Upper lobe of left lung (tissue), 6 donors: Measurements from ENCODE around the gene NOP9. TPM values are rescaled to one million over a fixed set of nuclear protein-coding genes. Genes with fewer than 3 reads are reported as not detected.

Experiments
- ATAC-seq, 2 donors: fragments of 200-7000 bp; cut with Tn5 transposase; one replicate each; pipeline ENCODE4 v1.9.1; 2022; ENCODE audit warnings: mild to moderate bottlenecking in 2 of 2, moderate library complexity in 2 of 2; ENCODE audit not compliant: low FRiP score in 2 of 2
- DNase-seq, 2 donors: peaks; one replicate each; pipeline ENCODE4 v3.0.0-alpha.2; 2019 to 2020
- H3K27ac ChIP-seq, 4 donors: fragments of 200-600 bp; sonication (generic); one replicate each; pipeline ENCODE4 v1.5.1; 2016 to 2019
- H3K27me3 ChIP-seq, 4 donors: fragments of 200-600 bp; sonication (generic); one replicate each; pipeline ENCODE4 v1.5.1; 2017 to 2019
- H3K36me3 ChIP-seq, 4 donors: fragments of 200-600 bp; sonication (generic); one replicate each; pipeline ENCODE4 v1.5.1; 2016 to 2019
- H3K4me1 ChIP-seq, 4 donors: fragments of 200-600 bp; sonication (generic); one replicate each; pipeline ENCODE4 v1.5.1; 2018 to 2019
- H3K4me3 ChIP-seq, 4 donors: fragments of 200-600 bp; sonication (generic); one replicate each; pipeline ENCODE4 v1.5.1; 2017 to 2019; ENCODE audit warnings: mild to moderate bottlenecking in 2 of 4, moderate library complexity in 1 of 4
- H3K9me3 ChIP-seq, 4 donors: fragments of 200-600 bp; sonication (generic); one replicate each; pipeline ENCODE4 v1.5.1; 2018 to 2019
- EP300 ChIP-seq, 4 donors: sonication (generic); formaldehyde crosslinking; IDR thresholded peaks; one replicate each; pipeline ENCODE4 v1.5.1; 2017; ENCODE audit warnings: antibody characterized with exemption in 4 of 4, control low read depth in 2 of 4
- POLR2A ChIP-seq, 4 donors: fragments of 450-650 bp; IDR thresholded peaks; one replicate each; pipeline ENCODE4 v1.5.1; 2016 to 2017; ENCODE audit warnings: antibody characterized with exemption in 4 of 4, mild to moderate bottlenecking in 2 of 4
- POLR2AphosphoS5 ChIP-seq, 2 donors: sonication (generic); formaldehyde crosslinking; IDR thresholded peaks; one replicate each; pipeline ENCODE4 v1.5.1; 2017; ENCODE audit warnings: antibody characterized with exemption in 2 of 2
- WGBS, 2 donors: methylation state at CpG; one replicate each; pipeline ENCODE4 v1.1.5; 2017 to 2018; 5-methylcytosine and 5-hydroxymethylcytosine counted together
- total RNA-seq, 6 donors: library from RNA; depleted of rRNA in 4 of 6; stranded (reverse); fragments of >200 nt in 4 of 6; gene quantifications; one replicate each; pipeline versions ENCODE4 v1.1.0 to v1.2.1, GENCODE V29; 2016 to 2021
- TF ChIP-seq, protein P1 (sequence below), 6 experiments: fragments of 450-650 bp in 4 of 6; fragments of 200-600 bp in 2 of 6; sonication (generic) in 2 of 6; IDR thresholded peaks; one replicate each; pipeline ENCODE4 v1.5.1; 2016 to 2019; ENCODE audit warnings: antibody characterized with exemption in 6 of 6
- donor health status: DM: no; HTN: no; CAD: no; lungs with moderate emphysema.
- donor health status: DM: no; HTN: yes; CAD: no; lungs with severe emphysema.

Gene NOP9
- total RNA-seq, 6 donors from 2014 or later: 13.3 to 31.4 (median 22.6) TPM

DNA sequence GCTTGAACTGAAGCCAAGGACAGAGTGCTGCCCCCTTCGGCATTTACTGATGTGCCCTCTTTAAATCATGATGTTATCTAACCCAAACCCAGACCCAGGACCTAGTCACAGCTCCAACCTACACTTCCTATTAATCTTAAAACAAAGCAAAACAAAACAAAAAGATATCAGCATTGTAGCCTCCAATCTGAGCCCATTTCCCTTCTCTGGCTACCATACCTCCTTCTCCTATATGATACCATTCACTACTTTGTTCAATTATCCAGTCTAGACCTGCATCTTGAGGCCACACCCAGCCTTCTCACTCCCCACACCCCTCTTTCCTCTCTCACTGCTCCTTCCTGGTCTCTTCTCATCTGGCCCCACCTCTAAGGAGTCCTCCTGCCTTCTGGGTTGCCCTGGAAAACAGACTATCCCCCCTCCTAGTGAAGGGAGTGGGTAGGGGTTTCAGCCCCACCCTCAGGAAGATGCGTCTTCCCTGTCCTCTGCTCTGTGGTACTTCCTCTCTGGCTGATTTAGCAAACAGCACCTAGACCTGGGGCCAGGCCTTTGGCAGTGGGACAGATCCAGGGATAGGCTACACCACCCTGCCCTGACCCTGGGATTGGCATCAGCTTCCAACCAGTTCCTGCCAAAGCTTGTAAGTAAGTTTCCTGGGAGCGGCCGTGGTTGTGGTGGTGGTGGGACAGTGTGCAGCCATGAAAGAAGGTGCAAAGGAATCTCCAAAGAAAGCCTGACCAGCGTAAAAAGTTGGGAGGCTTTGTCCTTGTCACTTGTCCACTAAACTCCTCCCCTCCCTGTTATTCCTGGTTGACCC, 14.9 kb downstream of the NOP9 start:
- Histone ChIP-seq H3K27ac (peak overlapping the region; percentile 79 to 93 (median 91)), H3K4me3 (peak overlapping the region in 1 of 4 donors; percentile 25), H3K27me3 (no peaks in the 10 kb centered on the region), H3K9me3 (no peaks in the 10 kb centered on the region), H3K36me3 (peaks cover 0 to 5% (median 2%) of the 10 kb centered on the region in 4 donors), H3K4me1 (peaks cover 74 to 85% (median 80%) of the 10 kb centered on the region in 4 donors)
- DNase-seq: no peak
- 61% methylated on average over 5 of the region's 5 CpGs for WGBS, 2 donors
- no peak for ATAC-seq
- no peak for TF ChIP-seq POLR2A (IDR thresholded peaks at IDR 0.05)
- TF ChIP-seq EP300 (IDR thresholded peaks at IDR 0.05): no peak
- TF ChIP-seq, protein P1, sequence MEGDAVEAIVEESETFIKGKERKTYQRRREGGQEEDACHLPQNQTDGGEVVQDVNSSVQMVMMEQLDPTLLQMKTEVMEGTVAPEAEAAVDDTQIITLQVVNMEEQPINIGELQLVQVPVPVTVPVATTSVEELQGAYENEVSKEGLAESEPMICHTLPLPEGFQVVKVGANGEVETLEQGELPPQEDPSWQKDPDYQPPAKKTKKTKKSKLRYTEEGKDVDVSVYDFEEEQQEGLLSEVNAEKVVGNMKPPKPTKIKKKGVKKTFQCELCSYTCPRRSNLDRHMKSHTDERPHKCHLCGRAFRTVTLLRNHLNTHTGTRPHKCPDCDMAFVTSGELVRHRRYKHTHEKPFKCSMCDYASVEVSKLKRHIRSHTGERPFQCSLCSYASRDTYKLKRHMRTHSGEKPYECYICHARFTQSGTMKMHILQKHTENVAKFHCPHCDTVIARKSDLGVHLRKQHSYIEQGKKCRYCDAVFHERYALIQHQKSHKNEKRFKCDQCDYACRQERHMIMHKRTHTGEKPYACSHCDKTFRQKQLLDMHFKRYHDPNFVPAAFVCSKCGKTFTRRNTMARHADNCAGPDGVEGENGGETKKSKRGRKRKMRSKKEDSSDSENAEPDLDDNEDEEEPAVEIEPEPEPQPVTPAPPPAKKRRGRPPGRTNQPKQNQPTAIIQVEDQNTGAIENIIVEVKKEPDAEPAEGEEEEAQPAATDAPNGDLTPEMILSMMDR (IDR thresholded peaks at IDR 0.05): no peak
- no peak for TF ChIP-seq POLR2AphosphoS5 (IDR thresholded peaks at IDR 0.05)

DNA sequence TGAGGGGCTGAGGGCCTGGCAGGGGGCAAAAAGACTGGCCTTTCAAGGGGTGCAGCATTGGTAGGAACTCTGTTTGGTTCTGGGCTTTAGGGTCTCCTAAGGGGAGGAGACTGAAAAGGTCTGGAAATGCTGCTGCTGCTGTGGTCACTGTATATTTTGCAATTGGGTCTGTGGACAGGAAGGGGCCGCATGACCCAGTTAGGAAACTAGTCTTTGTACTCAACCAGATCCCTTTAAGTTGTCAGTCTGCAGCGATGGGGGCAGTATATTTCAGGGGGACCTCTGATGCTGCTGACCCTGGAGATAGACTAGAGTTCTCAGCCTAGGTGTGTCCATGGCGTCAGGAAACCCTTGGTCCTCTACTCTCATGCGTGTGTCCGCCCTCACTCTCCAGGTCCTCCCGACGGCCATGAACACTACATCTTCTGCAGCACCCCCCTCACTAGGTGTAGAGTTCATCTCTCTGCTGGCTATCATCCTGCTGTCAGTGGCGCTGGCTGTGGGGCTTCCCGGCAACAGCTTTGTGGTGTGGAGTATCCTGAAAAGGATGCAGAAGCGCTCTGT, 15.7 kb downstream of the NOP9 start:
- no peak for ATAC-seq
- Histone ChIP-seq H3K9me3 (no peaks in the 10 kb centered on the region), H3K4me3 (peak overlapping the region in 1 of 4 donors; percentile 25), H3K36me3 (peaks cover 0 to 9% (median 3%) of the 10 kb centered on the region in 4 donors), H3K27me3 (no peaks in the 10 kb centered on the region), H3K4me1 (peaks cover 67 to 78% (median 72%) of the 10 kb centered on the region in 4 donors), H3K27ac (peak overlapping the region; percentile 79 to 93 (median 91))
- no peak for DNase-seq
- TF ChIP-seq POLR2A (IDR thresholded peaks at IDR 0.05): no peak
- no peak for TF ChIP-seq POLR2AphosphoS5 (IDR thresholded peaks at IDR 0.05)
- no peak for TF ChIP-seq EP300 (IDR thresholded peaks at IDR 0.05)
- TF ChIP-seq, protein P1 (IDR thresholded peaks at IDR 0.05): no peak
- WGBS, 2 donors: 72 to 75% methylated on average over 6 to 10 of the region's 10 CpGs

DNA sequence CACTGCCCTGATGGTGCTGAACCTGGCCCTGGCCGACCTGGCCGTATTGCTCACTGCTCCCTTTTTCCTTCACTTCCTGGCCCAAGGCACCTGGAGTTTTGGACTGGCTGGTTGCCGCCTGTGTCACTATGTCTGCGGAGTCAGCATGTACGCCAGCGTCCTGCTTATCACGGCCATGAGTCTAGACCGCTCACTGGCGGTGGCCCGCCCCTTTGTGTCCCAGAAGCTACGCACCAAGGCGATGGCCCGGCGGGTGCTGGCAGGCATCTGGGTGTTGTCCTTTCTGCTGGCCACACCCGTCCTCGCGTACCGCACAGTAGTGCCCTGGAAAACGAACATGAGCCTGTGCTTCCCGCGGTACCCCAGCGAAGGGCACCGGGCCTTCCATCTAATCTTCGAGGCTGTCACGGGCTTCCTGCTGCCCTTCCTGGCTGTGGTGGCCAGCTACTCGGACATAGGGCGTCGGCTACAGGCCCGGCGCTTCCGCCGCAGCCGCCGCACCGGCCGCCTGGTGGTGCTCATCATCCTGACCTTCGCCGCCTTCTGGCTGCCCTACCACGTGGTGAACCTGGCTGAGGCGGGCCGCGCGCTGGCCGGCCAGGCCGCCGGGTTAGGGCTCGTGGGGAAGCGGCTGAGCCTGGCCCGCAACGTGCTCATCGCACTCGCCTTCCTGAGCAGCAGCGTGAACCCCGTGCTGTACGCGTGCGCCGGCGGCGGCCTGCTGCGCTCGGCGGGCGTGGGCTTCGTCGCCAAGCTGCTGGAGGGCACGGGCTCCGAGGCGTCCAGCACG, 16.4 kb downstream of the NOP9 start:
- H3K27me3 ChIP-seq: no peaks in the 10 kb centered on the region
- peaks cover 0 to 11% (median 3%) of the 10 kb centered on the region in 4 donors for H3K36me3 ChIP-seq
- H3K4me1 ChIP-seq: peaks cover 60 to 71% (median 66%) of the 10 kb centered on the region in 4 donors
- TF ChIP-seq POLR2AphosphoS5 (IDR thresholded peaks at IDR 0.05): peak; percentile 51 to 70
- peak in 1 of 4 donors; percentile 15 for TF ChIP-seq EP300 (IDR thresholded peaks at IDR 0.05)
- TF ChIP-seq POLR2A (IDR thresholded peaks at IDR 0.05): peak in 1 of 4 donors; percentile 5
- TF ChIP-seq, protein P1 (IDR thresholded peaks at IDR 0.05): peak; percentile 20 to 81 (median 44)
- ATAC-seq (peak; percentile 25 to 32), DNase-seq (peak; percentile 55 to 90)
- H3K9me3 ChIP-seq: no peaks in the 10 kb centered on the region
- WGBS, 2 donors: 52 to 55% methylated on average over 26 to 55 of the region's 70 CpGs
- H3K27ac ChIP-seq: peak overlapping the region; percentile 79 to 93 (median 91)
- H3K4me3 ChIP-seq: peak overlapping the region in 2 of 4 donors; percentile 19 to 25

DNA sequence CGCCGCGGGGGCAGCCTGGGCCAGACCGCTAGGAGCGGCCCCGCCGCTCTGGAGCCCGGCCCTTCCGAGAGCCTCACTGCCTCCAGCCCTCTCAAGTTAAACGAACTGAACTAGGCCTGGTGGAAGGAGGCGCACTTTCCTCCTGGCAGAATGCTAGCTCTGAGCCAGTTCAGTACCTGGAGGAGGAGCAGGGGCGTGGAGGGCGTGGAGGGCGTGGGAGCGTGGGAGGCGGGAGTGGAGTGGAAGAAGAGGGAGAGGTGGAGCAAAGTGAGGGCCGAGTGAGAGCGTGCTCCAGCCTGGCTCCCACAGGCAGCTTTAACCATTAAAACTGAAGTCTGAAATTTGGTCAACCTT, 16.9 kb downstream of the NOP9 start:
- no peak for ATAC-seq
- 57 to 81% methylated on average over 9 to 18 of the region's 18 CpGs for WGBS, 2 donors
- Histone ChIP-seq H3K4me3 (peak overlapping the region in 1 of 4 donors; percentile 25), H3K4me1 (peaks cover 54 to 66% (median 62%) of the 10 kb centered on the region in 4 donors), H3K36me3 (peaks cover 0 to 11% (median 3%) of the 10 kb centered on the region in 4 donors), H3K27me3 (no peaks in the 10 kb centered on the region), H3K9me3 (no peaks in the 10 kb centered on the region), H3K27ac (peak overlapping the region; percentile 79 to 93 (median 91))
- TF ChIP-seq EP300 (IDR thresholded peaks at IDR 0.05): no peak
- no peak for DNase-seq
